ENCODE data around the gene ARHGEF19.

ARHGEF19 gene

DNA sequence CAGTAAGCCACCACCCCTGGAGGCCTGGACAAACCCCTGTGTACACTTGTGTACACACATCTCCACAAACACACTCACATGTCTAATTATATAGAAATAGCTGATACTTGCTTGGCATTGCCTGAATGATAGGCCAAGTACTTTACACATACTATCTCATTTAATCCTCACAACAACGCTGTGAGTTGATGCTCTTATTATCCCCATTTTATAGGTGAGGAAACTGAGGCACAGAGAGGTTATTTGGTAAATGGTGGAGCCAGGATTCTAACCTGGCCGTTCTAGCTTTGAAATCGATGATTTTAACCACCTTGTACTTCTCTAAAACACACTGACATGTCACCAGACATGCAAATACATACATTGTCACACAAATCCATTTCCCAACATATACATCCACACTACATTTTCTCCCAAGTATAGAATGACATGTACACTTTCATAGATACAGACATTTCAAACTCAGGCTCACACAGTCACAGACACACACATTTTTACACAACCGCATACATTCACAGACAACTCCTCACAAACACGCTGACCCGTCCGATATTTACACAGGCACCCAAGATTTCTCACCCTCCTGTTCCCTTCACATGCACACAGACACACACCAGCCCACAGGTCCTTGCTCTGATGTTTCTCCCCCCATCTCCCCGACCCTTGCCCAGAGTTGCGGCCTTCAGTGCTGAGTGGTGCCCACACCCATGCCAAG, 3.2 kb downstream of the ARHGEF19 start:
- no peak for DNase-seq
- Mint-ChIP-seq H3K27ac (no peak overlapping the region), H3K36me3 (peaks cover 2% of the 10 kb centered on the region), H3K4me1 (peaks cover 19% of the 10 kb centered on the region), H3K9me3 (no peaks in the 10 kb centered on the region), H3K27me3 (peaks cover 20% of the 10 kb centered on the region), H3K4me3 (peak overlapping the region; percentile 29)
- CTCF ChIA-PET = no interaction called here

DNA sequence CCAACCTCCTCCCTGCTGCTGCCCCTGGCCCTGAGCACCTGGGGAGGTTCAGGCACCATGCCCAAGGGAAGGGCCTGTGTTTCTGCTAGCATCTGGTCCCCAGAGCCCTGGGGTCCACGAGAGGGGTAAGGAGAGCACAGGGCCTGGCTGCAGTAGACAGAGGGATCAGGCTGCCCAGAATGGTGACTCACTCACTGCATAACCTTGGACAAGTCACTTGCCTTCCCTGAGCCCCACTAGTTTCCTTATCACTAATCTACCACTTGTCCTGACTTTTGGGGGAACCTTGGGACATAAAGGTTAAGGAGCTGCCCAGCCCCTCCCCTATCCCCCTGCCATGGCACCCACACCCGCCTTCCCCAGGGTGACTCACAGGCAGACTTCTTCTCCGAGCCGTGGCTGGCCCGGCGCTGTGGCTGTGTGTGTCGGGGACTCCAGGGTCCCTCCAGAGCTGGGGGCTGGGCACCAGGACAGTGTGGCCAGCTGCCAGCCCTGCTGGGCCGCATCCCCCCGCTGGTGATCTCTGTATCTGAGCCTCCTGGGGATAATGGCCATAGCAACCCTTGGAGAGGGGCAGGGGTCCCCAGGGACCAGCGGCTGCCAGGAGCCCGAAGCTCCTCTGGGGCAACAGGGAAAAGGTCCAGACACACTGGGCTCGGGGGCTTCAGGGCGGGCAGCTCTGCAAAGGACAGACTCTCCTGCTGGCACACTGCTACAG, 4.0 kb downstream of the ARHGEF19 start:
- Mint-ChIP-seq H3K4me3 (no peak overlapping the region), H3K9me3 (no peaks in the 10 kb centered on the region)

DNA sequence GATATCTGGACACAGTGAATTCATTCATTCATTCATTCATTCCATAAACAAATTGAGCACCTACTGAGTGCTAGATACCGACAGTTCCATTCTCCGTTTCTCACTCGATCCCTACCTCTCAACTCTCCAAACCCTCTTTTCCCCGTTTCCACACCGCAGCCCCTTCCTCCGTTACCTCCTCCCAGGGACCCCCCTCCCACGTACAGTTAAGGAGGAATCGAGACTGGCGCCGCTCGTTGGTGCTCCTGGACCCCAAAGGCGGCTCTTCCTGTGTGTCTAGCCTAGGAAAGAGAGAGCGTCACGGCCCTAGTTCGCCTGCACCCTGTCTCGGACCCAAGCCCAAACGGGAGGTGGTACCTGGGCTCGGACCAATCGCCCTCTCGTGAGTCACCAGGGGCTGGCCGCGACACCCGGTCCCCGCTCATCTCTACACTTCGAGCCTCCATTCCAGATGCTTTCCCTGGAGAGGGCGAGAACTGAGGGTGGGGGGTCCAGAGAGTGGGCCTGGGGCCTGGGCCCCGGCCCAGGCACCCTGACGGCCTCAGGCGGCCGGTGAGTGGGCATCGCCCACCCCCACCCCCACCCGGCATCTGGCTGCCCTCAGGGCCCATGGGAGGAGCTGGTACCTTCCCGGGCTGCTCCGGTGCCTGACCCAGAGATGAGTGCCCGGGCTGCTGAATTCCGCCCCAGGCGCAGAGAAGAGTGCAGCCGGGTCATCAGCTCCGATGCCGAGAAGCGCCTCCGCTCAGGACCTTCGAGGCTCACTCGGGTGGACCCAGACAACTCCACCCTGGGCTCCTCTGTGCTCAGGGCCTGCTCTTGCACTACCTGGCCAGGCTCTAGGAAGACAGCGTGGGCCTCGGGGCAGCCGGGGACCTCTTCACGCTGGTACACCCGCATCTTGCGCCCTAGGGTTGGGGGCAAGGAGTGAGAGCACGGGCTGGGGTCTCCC, 4.9 kb downstream of the ARHGEF19 start:
- H3K4me3 Mint-ChIP-seq = peak overlapping the region; percentile 86
- CTCF ChIA-PET = interaction anchor here (0.6 to 1.5 kb wide), 4 partner anchors 10 to 52 kb away, joined by 3 to 6 read pairs (median 3); partner anchors contain the start of gene EPHA2
- DNase-seq = peak; percentile 44
- H3K9me3 Mint-ChIP-seq = no peaks in the 10 kb centered on the region
- H3K36me3 Mint-ChIP-seq = peaks cover 5% of the 10 kb centered on the region
- peaks cover 19% of the 10 kb centered on the region for H3K4me1 Mint-ChIP-seq
- H3K27ac Mint-ChIP-seq = peak overlapping the region; percentile 99
- peaks cover 15% of the 10 kb centered on the region for H3K27me3 Mint-ChIP-seq

More for the DNA sequence above, 4.0 kb downstream of the ARHGEF19 start:
- DNase-seq = no peak
- peaks cover 20% of the 10 kb centered on the region for H3K27me3 Mint-ChIP-seq
- peaks cover 2% of the 10 kb centered on the region for H3K36me3 Mint-ChIP-seq
- CTCF ChIA-PET = interaction anchor here (0.6 to 0.9 kb wide), 2 partner anchors 9 to 53 kb away, joined by 3 read pairs; partner anchors contain the start of gene EPHA2
- peak overlapping the region; percentile 40 for H3K27ac Mint-ChIP-seq
- peaks cover 19% of the 10 kb centered on the region for H3K4me1 Mint-ChIP-seq

DNA sequence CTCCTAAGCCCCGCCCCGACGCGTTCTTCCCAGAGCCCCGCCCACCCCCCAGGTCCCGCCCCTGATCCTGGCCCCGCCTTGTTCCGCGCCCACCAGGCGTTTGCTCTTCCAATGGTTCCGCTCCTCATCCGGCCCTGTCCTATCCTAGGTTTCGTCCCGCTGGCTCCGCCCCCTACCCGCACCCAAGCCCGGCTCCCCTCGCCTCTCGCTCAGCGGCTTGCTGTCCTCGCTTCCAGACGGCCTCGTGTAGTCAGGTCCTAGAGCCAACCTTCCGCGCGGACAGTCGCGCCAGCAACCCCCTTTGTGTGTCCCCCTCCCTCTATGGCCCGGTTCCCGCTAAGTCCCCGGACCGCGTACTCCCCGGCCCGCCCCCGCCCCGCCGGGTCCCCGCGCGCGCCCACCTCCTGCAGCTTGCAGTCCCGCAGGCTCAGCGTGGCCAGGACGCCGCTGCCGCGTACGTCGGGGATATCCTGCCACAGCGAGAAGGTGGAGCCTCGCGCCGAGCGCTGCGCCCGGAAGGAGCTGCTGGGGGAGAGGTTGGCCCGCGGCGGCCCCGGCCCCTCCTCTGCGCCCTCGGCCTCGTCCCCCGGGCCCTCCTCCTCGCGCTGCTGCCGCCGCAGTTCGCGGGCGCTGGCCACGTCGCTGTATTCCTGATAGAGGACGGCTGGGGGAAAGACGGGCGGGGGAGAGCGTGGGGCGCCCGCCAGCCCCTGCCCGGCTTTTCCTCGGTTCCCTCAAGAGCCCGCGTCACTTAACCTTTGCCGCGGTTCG, 5.7 kb downstream of the ARHGEF19 start:
- Mint-ChIP-seq H3K27ac (peak overlapping the region; percentile 99), H3K4me3 (peak overlapping the region; percentile 86), H3K27me3 (peaks cover 6% of the 10 kb centered on the region), H3K36me3 (peaks cover 5% of the 10 kb centered on the region), H3K9me3 (no peaks in the 10 kb centered on the region), H3K4me1 (peaks cover 19% of the 10 kb centered on the region)
- peak; percentile 97 for DNase-seq
- CTCF ChIA-PET = interaction anchor here (1.3 to 1.5 kb wide), 3 partner anchors 37 to 157 kb away, joined by 3 to 6 read pairs (median 4); no protein-coding TSS in a partner anchor

DNA sequence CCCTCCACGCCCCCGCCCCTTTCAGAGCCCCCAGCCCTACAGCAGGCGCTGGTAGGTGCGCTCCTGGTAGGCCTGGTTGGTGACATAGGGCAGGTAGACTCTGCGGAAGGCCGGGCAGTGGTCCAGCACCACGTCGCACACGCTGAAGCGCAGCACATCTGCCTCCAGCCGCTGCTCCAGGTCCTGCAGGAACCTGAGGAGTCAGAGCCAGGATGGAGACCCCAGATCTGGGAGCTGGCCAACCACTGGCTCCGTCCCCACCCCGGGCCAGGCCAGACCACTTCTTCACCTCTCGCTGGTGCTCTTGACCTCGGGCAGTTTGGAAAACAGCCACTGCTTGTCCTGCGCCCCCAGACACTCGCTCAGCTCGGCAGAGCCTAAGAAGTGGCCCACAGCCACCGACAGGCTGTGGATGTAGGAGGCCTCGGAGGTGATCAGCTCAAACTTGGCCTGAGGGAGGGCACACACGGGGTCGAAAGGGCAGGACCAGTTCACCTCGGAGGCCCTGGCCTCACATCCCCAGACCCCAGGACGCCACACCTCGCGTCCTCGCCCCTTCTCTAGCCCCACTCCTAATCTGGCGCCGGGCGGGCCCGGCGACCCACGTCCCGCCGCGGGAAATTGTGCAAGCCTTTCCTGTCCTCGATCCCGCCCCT, 6.4 kb downstream of the ARHGEF19 start:
- CTCF ChIA-PET = interaction anchor here (1.3 to 1.5 kb wide), 4 partner anchors 12 to 158 kb away, joined by 3 to 6 read pairs (median 5); no protein-coding TSS in a partner anchor
- no peaks in the 10 kb centered on the region for H3K27me3 Mint-ChIP-seq

DNA sequence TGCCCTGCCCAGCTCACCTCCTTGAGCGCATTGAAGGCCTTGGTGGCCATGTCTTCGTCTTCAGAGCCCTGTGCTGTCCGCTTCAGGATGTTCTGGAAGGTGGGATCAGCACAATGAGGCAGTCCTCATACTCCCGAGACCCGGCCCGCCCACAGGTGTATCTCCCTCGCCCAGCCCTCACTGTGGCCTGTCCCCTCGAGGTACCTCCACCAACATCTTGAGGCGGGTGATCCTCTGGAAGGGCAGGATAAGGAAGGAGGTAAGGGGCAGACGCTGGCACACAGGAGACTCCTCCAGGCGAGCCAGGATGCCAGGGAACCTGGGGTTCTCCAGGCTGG, 7.1 kb downstream of the ARHGEF19 start:
- peaks cover 5% of the 10 kb centered on the region for H3K36me3 Mint-ChIP-seq
- CTCF ChIA-PET = interaction anchor here (0.6 to 7.5 kb wide), 9 partner anchors 12 to 160 kb away, joined by 3 to 53 read pairs (median 4); partner anchors contain the start of gene CPLANE2
- DNase-seq = no peak
- H3K9me3 Mint-ChIP-seq = no peaks in the 10 kb centered on the region
- no peak overlapping the region for H3K27ac Mint-ChIP-seq
- H3K4me3 Mint-ChIP-seq = no peak overlapping the region
- H3K4me1 Mint-ChIP-seq = peaks cover 19% of the 10 kb centered on the region
- H3K27me3 Mint-ChIP-seq = no peaks in the 10 kb centered on the region

More for the DNA sequence above, 6.4 kb downstream of the ARHGEF19 start:
- no peaks in the 10 kb centered on the region for H3K9me3 Mint-ChIP-seq
- peaks cover 19% of the 10 kb centered on the region for H3K4me1 Mint-ChIP-seq
- H3K36me3 Mint-ChIP-seq = peaks cover 5% of the 10 kb centered on the region
- peak overlapping the region; percentile 86 for H3K4me3 Mint-ChIP-seq
- DNase-seq = no peak
- peak overlapping the region; percentile 99 for H3K27ac Mint-ChIP-seq

DNA sequence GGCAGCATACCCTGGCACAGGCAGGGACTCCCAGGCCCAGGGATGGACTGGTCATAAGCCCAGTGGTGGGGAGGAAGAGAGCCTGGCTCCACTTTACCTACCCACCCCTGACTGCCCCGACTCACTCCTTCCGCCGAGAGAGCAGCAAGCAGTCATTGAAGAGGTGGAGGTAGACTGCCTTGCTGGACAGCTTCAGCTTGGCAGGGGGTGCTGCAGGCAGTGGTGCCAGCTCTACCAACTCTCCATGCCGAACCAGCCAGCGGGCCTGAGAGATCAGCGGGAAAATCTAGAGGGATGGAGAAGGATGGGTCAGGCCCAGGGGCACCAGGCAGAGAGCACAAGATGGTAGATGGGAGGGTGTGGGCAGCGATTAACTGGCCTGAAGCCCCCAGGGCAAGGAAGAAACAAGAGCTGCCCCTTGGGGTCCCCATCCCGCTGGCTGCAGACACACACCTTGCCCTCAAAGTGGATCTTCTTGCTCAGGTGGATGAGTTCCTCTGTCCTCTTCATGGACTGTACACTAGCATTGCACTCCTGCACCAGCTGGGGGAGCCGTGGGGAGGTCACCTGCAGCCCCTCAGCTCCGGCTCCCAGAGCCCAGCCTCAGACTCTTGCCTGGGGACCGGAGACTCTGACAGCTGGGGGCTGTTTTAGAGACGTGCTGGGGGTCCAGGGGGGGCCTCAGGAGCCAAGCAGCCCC, 7.7 kb downstream of the ARHGEF19 start:
- peaks cover 19% of the 10 kb centered on the region for H3K4me1 Mint-ChIP-seq
- H3K4me3 Mint-ChIP-seq = peak overlapping the region; percentile 63
- DNase-seq = peak; percentile 63
- CTCF ChIA-PET = interaction anchor here (0.6 to 7.5 kb wide), 13 partner anchors 13 to 172 kb away, joined by 3 to 53 read pairs (median 4); partner anchors contain the start of gene CPLANE2
- H3K27me3 Mint-ChIP-seq = no peaks in the 10 kb centered on the region
- H3K27ac Mint-ChIP-seq = no peak overlapping the region
- no peaks in the 10 kb centered on the region for H3K9me3 Mint-ChIP-seq
- peaks cover 5% of the 10 kb centered on the region for H3K36me3 Mint-ChIP-seq

DNA sequence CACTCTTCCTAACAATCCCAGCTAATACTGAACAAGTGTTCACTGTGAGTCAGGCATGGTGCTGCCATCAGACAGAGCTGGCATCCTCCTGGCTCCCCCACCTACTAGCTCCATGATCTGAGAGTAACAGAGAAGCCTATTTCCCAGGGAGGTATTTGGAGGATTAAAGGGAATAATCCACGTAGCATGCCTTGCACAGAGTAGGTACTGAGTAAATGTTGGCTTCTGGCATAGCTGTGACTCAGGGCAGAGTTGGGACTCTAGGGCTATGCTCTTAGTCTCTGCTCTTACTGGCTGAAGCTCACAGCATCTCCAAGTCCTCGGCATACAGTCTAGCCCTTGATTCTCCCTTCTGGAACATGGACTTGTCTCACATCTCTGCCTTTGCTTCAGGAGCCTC, 8.2 kb downstream of the ARHGEF19 start:
- no peak overlapping the region for H3K27ac Mint-ChIP-seq
- H3K4me3 Mint-ChIP-seq = no peak overlapping the region
- peaks cover 22% of the 10 kb centered on the region for H3K4me1 Mint-ChIP-seq
- H3K9me3 Mint-ChIP-seq = no peaks in the 10 kb centered on the region
- H3K36me3 Mint-ChIP-seq = peaks cover 5% of the 10 kb centered on the region
- CTCF ChIA-PET = interaction anchor here (0.6 to 7.5 kb wide), 10 partner anchors 13 to 172 kb away, joined by 3 to 53 read pairs (median 4); no protein-coding TSS in a partner anchor
- DNase-seq = no peak
- H3K27me3 Mint-ChIP-seq = no peaks in the 10 kb centered on the region

DNA sequence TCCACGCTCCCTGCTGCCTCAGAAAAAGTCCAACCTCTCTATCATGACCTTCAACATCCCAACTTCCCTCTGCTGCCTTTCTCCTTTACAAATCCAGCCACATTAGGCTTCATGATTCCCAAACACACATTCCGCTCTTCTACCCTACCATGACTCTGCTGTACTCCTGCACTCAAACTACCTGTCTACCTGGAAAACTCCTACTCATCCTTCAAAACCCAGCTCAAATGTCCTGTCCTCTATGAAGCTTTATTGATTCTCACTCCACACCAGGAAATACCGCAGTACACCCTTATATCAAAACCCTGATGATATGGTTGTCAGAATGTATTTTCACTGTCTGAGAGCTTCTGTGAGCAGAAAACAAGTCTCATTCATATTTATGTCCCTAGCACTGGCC, 8.9 kb downstream of the ARHGEF19 start:
- Mint-ChIP-seq H3K9me3 (no peaks in the 10 kb centered on the region), H3K36me3 (peaks cover 5% of the 10 kb centered on the region), H3K4me3 (no peak overlapping the region), H3K27me3 (no peaks in the 10 kb centered on the region), H3K4me1 (peaks cover 23% of the 10 kb centered on the region), H3K27ac (no peak overlapping the region)
- CTCF ChIA-PET = interaction anchor here (0.8 to 7.5 kb wide), 8 partner anchors 11 to 160 kb away, joined by 3 to 53 read pairs (median 5); no protein-coding TSS in a partner anchor
- DNase-seq = no peak

DNA sequence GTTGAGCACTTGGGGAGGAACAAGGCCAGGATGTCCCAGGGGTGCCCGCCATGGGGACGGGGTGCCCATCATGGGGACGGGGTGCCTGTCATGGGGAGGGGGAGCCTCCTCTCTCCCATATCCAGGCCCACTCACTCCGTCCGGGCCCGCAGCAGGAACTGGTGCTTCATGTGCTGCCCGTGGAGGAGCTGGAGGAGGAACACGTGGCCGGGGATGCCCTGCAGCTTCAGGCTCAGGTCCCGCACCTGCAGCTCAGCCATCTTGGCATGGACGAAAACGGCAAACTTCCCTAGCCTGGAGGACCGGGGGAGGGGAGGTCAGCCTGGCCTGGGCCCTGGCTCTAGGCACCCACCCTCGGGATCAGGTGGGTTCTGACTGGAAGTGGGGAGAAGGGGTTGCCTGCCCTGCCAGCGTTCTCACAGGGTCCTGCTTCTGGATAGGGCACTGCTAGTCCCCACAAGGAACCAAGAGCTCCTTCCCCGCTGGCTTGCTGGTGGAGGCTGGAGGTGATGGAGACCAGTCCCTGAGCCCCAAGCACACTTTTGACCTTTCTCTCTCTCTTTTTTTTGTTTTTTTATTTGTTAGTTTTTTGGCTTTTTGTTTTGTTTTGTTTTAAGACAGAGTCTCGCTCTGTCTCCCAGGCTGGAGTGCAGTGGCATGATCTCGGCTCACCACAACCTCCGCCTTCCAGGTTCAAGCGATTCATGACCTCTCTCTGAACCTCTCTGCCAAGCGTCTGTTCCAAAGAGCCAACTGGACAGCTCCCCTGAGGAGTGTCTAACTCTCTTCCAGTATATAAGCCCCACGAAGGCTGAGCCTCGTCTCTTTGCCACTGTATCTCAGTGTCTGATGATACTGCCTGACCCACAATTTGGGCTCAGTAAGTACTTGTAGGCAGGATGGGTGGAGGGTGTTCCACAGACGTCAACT, 9.9 kb downstream of the ARHGEF19 start:
- H3K27ac Mint-ChIP-seq = no peak overlapping the region
- no peak overlapping the region for H3K4me3 Mint-ChIP-seq
- H3K27me3 Mint-ChIP-seq = no peaks in the 10 kb centered on the region
- H3K36me3 Mint-ChIP-seq = peaks cover 5% of the 10 kb centered on the region
- H3K9me3 Mint-ChIP-seq = no peaks in the 10 kb centered on the region
- DNase-seq = no peak
- H3K4me1 Mint-ChIP-seq = peaks cover 23% of the 10 kb centered on the region
- CTCF ChIA-PET = interaction anchor here (0.8 to 7.5 kb wide), 5 partner anchors 10 to 161 kb away, joined by 3 to 53 read pairs (median 5); no protein-coding TSS in a partner anchor

DNA sequence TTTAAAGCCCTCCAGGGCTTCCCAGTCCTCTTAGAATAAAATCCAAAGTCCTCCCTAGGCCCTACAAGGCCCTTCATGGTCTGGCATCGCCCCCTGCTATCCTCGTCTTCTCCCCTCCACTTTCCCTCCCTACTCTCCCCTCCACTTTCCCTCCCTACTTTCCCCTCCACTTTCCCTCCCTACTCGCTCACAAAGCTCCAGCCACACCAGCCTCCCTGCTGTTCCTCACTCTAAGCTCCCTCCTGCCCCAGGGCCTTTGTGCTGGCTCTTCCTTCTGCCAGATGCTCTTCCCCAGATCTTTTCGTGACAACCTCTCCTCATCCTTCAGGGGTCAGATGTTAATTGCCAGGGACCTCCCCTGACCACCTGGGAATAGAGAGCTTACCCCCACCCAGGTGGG, 12.8 kb downstream of the ARHGEF19 start:
- Mint-ChIP-seq H3K9me3 (no peaks in the 10 kb centered on the region), H3K27ac (no peak overlapping the region), H3K4me3 (no peak overlapping the region), H3K27me3 (peaks cover 1% of the 10 kb centered on the region), H3K36me3 (peaks cover 4% of the 10 kb centered on the region), H3K4me1 (peaks cover 5% of the 10 kb centered on the region)
- CTCF ChIA-PET = interaction anchor here (1.1 to 7.5 kb wide), 2 partner anchors 44 to 115 kb away, joined by 5 to 53 read pairs; no protein-coding TSS in a partner anchor
- DNase-seq = no peak
